Measurements from ENCODE around the gene ZNF292.

DNA sequence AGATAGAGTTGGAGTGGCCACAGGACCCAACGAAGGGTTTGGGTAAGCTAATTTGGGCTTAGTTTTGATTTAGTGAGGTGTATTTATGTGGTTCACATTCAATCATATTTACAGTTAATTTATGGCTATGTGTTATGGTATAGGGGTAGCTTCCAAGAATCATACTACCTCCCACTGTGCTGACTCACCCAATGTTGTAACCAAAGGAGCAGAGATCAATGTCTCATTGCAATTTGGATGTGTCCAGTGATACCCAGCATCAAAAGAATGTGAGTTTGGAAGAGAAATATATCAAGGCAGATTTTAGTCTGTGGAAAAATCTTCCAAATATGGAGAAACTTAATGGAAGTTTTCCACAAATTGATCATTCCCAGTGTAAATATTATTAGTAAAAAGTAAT is 141.8 kb downstream of the ZNF292 start:
- TF ChIP-seq, protein P1, sequence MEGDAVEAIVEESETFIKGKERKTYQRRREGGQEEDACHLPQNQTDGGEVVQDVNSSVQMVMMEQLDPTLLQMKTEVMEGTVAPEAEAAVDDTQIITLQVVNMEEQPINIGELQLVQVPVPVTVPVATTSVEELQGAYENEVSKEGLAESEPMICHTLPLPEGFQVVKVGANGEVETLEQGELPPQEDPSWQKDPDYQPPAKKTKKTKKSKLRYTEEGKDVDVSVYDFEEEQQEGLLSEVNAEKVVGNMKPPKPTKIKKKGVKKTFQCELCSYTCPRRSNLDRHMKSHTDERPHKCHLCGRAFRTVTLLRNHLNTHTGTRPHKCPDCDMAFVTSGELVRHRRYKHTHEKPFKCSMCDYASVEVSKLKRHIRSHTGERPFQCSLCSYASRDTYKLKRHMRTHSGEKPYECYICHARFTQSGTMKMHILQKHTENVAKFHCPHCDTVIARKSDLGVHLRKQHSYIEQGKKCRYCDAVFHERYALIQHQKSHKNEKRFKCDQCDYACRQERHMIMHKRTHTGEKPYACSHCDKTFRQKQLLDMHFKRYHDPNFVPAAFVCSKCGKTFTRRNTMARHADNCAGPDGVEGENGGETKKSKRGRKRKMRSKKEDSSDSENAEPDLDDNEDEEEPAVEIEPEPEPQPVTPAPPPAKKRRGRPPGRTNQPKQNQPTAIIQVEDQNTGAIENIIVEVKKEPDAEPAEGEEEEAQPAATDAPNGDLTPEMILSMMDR (conservative IDR thresholded peaks at IDR 0.05), result no peak
- no peak for TF ChIP-seq ZFX (IDR thresholded peaks at IDR 0.05)
